IMR-90 (cell line): ENCODE measurements around the gene PACSIN2. TPM values are rescaled to one million over a fixed set of nuclear protein-coding genes. Genes with fewer than 3 reads are reported as not detected.
A peak's percentile ranks its signal among the peaks of the same experiment; 100 is the strongest.

Source experiments
- ATAC-seq: fragments of 200-7000 bp; cut with Tn5 transposase; 2 replicates; pipeline ENCODE4 v1.9.1; 2020; ENCODE audit warnings: low read depth, mild to moderate bottlenecking, moderate library complexity
- BruUV-seq: library from RNA; stranded (reverse); fragments of 400-500 nt; replicated peaks from 2 replicates; lab custom pipeline; 2021; lab: Mats Ljungman, UMichigan
- CTCF ChIA-PET: fragments of 300-600 bp; formaldehyde crosslinking; extraction: SDS; loops from one replicate; lab custom pipeline; 2021; ENCODE audit warnings: antibody characterized with exemption; lab: Yijun Ruan, JAX
- POLR2A ChIA-PET: fragments of 300-600 bp; sonication (Branson Sonifier 250); formaldehyde crosslinking; loops from one replicate; lab custom pipeline; 2022; ENCODE audit warnings: antibody characterized with exemption; ENCODE audit not compliant: unreplicated experiment; lab: Charles Lee
- DNase-seq: peaks from one replicate; pipeline ENCODE4 v3.0.0; 2013
- H2AFZ ChIP-seq: replicated peaks from 2 replicates; pipeline ENCODE3; 2013; ENCODE audit warnings: low read length, mild to moderate bottlenecking; ENCODE audit not compliant: poor library complexity
- H2AK5ac ChIP-seq: 2 replicates; pipeline ENCODE4 v1.6.1; 2013; ENCODE audit warnings: low read depth, low read length, inconsistent platforms
- H2AK9ac ChIP-seq: replicated peaks from 2 replicates; pipeline ENCODE3; 2013; ENCODE audit warnings: mild to moderate bottlenecking, low read depth, low read length, moderate library complexity; ENCODE audit not compliant: poor library complexity
- H2BK120ac ChIP-seq: 2 replicates; pipeline ENCODE4 v1.6.1; 2013; ENCODE audit warnings: low read depth, low read length, inconsistent platforms
- H2BK15ac ChIP-seq: 3 replicates; pipeline ENCODE4 v1.6.1; 2013; ENCODE audit warnings: low read depth, low read length, inconsistent platforms
- H2BK20ac ChIP-seq: 2 replicates; pipeline ENCODE4 v1.6.1; 2013; ENCODE audit warnings: low read depth, mild to moderate bottlenecking, inconsistent platforms, low read length, moderate library complexity
- H2BK5ac ChIP-seq: 2 replicates; pipeline ENCODE4 v1.6.1; 2013; ENCODE audit warnings: mild to moderate bottlenecking, low read depth, low read length, inconsistent platforms; ENCODE audit not compliant: poor library complexity, severe bottlenecking
- H3K14ac ChIP-seq: replicated peaks from 2 replicates; pipeline ENCODE4 v1.6.1; 2013; ENCODE audit warnings: low read depth, low read length, inconsistent platforms
- H3K18ac ChIP-seq: 2 replicates; pipeline ENCODE4 v1.6.1; 2013; ENCODE audit warnings: low read depth, low read length, control low read depth
- H3K23ac ChIP-seq: 2 replicates; pipeline ENCODE4 v1.6.1; 2013; ENCODE audit warnings: low read depth, low read length, inconsistent platforms
- H3K27ac ChIP-seq: 2 replicates; pipeline ENCODE4 v1.5.1; 2013; ENCODE audit warnings: mild to moderate bottlenecking, control low read depth, low read length; ENCODE audit not compliant: insufficient read depth
- H3K27me3 ChIP-seq: 2 replicates; pipeline ENCODE4 v1.6.1; 2013; ENCODE audit warnings: low read length; ENCODE audit not compliant: control insufficient read depth, insufficient read depth
- H3K36me3 ChIP-seq: 2 replicates; pipeline ENCODE4 v1.6.1; 2013; ENCODE audit warnings: low read length, mixed read lengths; ENCODE audit not compliant: control insufficient read depth, insufficient read depth
- H3K4ac ChIP-seq: 2 replicates; pipeline ENCODE4 v1.6.1; 2013; ENCODE audit warnings: low read depth, low read length, inconsistent platforms
- H3K4me1 ChIP-seq: 2 replicates; pipeline ENCODE4 v1.6.1; 2013; ENCODE audit warnings: low read length, mixed read lengths; ENCODE audit not compliant: control insufficient read depth, insufficient read depth
- H3K4me2 ChIP-seq: 2 replicates; pipeline ENCODE4 v1.6.1; 2013; ENCODE audit warnings: low read depth, mild to moderate bottlenecking, control low read depth, low read length, moderate library complexity
- H3K4me3 ChIP-seq: 2 replicates; pipeline ENCODE4 v1.5.1; 2013; ENCODE audit warnings: low read depth, mild to moderate bottlenecking, control low read depth, low read length, moderate library complexity; ENCODE audit not compliant: insufficient read depth
- H3K56ac ChIP-seq: 2 replicates; pipeline ENCODE4 v1.6.1; 2013; ENCODE audit warnings: low read length, inconsistent platforms; ENCODE audit not compliant: insufficient read depth; ENCODE audit errors: extremely low read depth
- H3K79me1 ChIP-seq, 2 experiments: 2 replicates each; pipeline ENCODE4 v1.6.1; 2013; ENCODE audit warnings: low read length in 2 of 2, inconsistent platforms in 1 of 2, low read depth in 1 of 2
- H3K9ac ChIP-seq: 2 replicates; pipeline ENCODE4 v1.6.1; 2013; ENCODE audit warnings: low read depth, low read length, control low read depth
- H3K9me1 ChIP-seq: 2 replicates; pipeline ENCODE4 v1.6.1; 2013; ENCODE audit warnings: low read length, inconsistent platforms; ENCODE audit not compliant: insufficient read depth
- H3K9me3 ChIP-seq: 2 replicates; pipeline ENCODE4 v1.6.1; 2013; ENCODE audit warnings: low read length; ENCODE audit not compliant: control insufficient read depth, insufficient read depth
- H4K20me1 ChIP-seq: 2 replicates; pipeline ENCODE4 v1.6.1; 2013; ENCODE audit warnings: low read length, inconsistent platforms; ENCODE audit not compliant: insufficient read depth
- H4K5ac ChIP-seq: 2 replicates; pipeline ENCODE4 v1.6.1; 2013; ENCODE audit warnings: mild to moderate bottlenecking, low read depth, low read length, control low read depth
- H4K8ac ChIP-seq, 2 experiments: 2 replicates each; pipeline ENCODE4 v1.6.1; 2013; ENCODE audit warnings: low read depth in 2 of 2, low read length in 2 of 2, control low read depth in 1 of 2, inconsistent platforms in 1 of 2
- H4K91ac ChIP-seq: 2 replicates; pipeline ENCODE4 v1.6.1; 2013; ENCODE audit warnings: low read depth, low read length, inconsistent platforms; ENCODE audit not compliant: insufficient read depth
- BHLHE40 ChIP-seq: fragments of 150-350 bp; IDR thresholded peaks from 2 replicates; pipeline ENCODE4 v1.6.1; 2016; ENCODE audit warnings: mild to moderate bottlenecking, low read depth, low read length
- CEBPB ChIP-seq: IDR thresholded peaks from 2 replicates; pipeline ENCODE4 v1.6.1; 2012; ENCODE audit warnings: low read depth, low read length, improper control_type of control experiment
- FOS ChIP-seq: fragments of 150-350 bp; IDR thresholded peaks from 2 replicates; pipeline ENCODE4 v1.6.1; 2016; ENCODE audit warnings: low read depth, low read length
- MAFK ChIP-seq: IDR thresholded peaks from 2 replicates; pipeline ENCODE4 v1.6.1; 2012; ENCODE audit warnings: low read depth, low read length, improper control_type of control experiment
- MAZ ChIP-seq: IDR thresholded peaks from 2 replicates; pipeline ENCODE4 v1.6.1; 2012; ENCODE audit warnings: low read depth, mild to moderate bottlenecking, low read length, improper control_type of control experiment, moderate library complexity, borderline replicate concordance
- MXI1 ChIP-seq: IDR thresholded peaks from 2 replicates; pipeline ENCODE4 v1.6.1; 2012; ENCODE audit warnings: low read depth, mild to moderate bottlenecking, low read length, moderate library complexity, borderline replicate concordance
- NFE2L2 ChIP-seq: fragments of 150-350 bp; IDR thresholded peaks from 2 replicates; pipeline ENCODE4 v1.6.1; 2016; ENCODE audit warnings: low read depth, mild to moderate bottlenecking, low read length
- POLR2A ChIP-seq: IDR thresholded peaks from 2 replicates; pipeline ENCODE4 v1.6.1; 2012; ENCODE audit warnings: mild to moderate bottlenecking, low read depth, low read length
- RAD21 ChIP-seq: IDR thresholded peaks from 2 replicates; pipeline ENCODE4 v1.6.1; 2012; ENCODE audit warnings: low read length, improper control_type of control experiment
- RFX5 ChIP-seq: IDR thresholded peaks from 2 replicates; pipeline ENCODE4 v1.8.0; 2012; ENCODE audit warnings: low read depth, mild to moderate bottlenecking, low read length, moderate library complexity
- SMC3 ChIP-seq: fragments of 150-350 bp; IDR thresholded peaks from 2 replicates; pipeline ENCODE4 v1.6.1; 2016; ENCODE audit warnings: low read depth, mild to moderate bottlenecking, antibody characterized with exemption, low read length, moderate library complexity
- WGBS, 2 experiments: methylation state at CpG; one replicate each; pipeline versions ENCODE4 v1.1.5 to v1.1.7; 2013; ENCODE audit warnings: missing lambda C conversion rate in 2 of 2; ENCODE audit not compliant: insufficient read length in 1 of 2; ENCODE audit errors: extremely low coverage in 2 of 2; 5-methylcytosine and 5-hydroxymethylcytosine counted together
- dilution Hi-C: fragments of 300-500 bp; cut with HindIII; formaldehyde crosslinking; loops from one replicate; pipeline ENCODE4 v1.14.3; 2018; ENCODE audit warnings: low sequenced_read_pairs; ENCODE audit not compliant: unreplicated experiment
- in situ Hi-C: fragments of 300-500 bp; cut with MboI; formaldehyde crosslinking; loops from 3 replicates; pipeline ENCODE4 v1.14.3; 2019; ENCODE audit warnings: low sequenced_read_pairs, inconsistent platforms, mixed read lengths
- intact Hi-C: fragments of 100-400 bp; cut with micrococcal nuclease; formaldehyde crosslinking; loops from 2 replicates; pipeline ENCODE4 v1.10.0; 2022
- polyA plus RNA-seq, 3 experiments: library from polyadenylated mRNA; depleted of rRNA; stranded (reverse); fragments of >200 nt; gene quantifications; 2 replicates each; pipeline ENCODE4 v1.2.3, GENCODE V29; 2012; ENCODE audit warnings: low replicate concordance in 1 of 3
- total RNA-seq: library from RNA; depleted of rRNA; stranded (reverse); fragments of >200 nt; gene quantifications from 2 replicates; pipeline ENCODE4 v1.2.3, GENCODE V29; 2012
- TF ChIP-seq, protein P1 (sequence below): conservative IDR thresholded peaks from 2 replicates; pipeline ENCODE4 v1.5.1; 2012; ENCODE audit warnings: mild to moderate bottlenecking, low read depth, low read length, improper control_type of control experiment
- TF ChIP-seq, protein P2 (sequence below): fragments of 150-350 bp; IDR thresholded peaks from 2 replicates; pipeline ENCODE4 v1.6.1; 2016; ENCODE audit warnings: low read depth, mild to moderate bottlenecking, low read length, moderate library complexity, borderline replicate concordance
- TF ChIP-seq, protein P3 (sequence below): fragments of 150-350 bp; IDR thresholded peaks from 2 replicates; pipeline ENCODE4 v1.6.1; 2017; ENCODE audit warnings: mild to moderate bottlenecking, antibody characterized with exemption, low read length, low read depth

PACSIN2 gene
- total and polyA plus RNA-seq, 2 of the 4 experiments (the other 2 are of a cell fraction), result 85.0 to 118 TPM

DNA sequence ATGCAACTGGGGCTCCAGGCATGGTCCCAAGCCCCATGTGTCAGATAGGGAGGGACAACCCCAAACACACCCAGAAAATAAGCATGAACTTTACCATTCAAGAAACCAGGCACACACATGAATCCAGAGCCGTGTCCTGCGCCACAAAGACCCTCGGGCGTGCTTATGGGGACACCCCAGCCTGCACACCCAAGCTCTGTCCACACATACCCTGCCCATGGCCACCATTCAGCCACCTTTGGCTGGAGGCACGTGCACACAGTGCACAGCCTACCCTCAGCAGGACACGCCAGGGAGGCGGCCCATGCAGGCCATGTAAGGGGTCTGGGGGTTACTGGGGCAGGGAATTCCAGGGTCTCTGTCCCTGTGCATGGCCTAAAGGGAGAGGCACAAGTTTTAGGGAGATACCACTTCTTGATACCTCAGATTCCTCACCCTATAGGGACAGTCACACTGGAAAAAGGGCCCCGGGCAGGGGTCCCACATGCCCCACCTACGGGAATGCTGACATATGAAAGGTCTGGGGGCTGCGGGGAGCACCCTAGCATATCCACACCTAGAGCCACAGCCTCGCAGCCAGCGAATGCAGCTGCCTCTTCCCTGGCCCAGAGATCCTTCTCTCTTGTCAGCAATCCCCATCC lies 20.6 kb downstream of the PACSIN2 start:
- peaks cover 40% of the 10 kb centered on the region for H3K4me1 ChIP-seq
- H2AK5ac ChIP-seq, result peak overlapping the region; percentile 98
- H4K20me1 ChIP-seq, result peaks cover 35% of the 10 kb centered on the region
- dilution Hi-C loops (no loop called here), in situ Hi-C loops (no loop called here), intact Hi-C loops (loop anchor here (2.0 kb wide), 1 partner anchor 20 kb away; the partner anchor contains the start of gene PACSIN2)
- H2AFZ ChIP-seq, result no peak overlapping the region
- no peaks in the 10 kb centered on the region for H3K27me3 ChIP-seq
- H2AK9ac ChIP-seq, result peak overlapping the region; percentile 74
- H3K56ac ChIP-seq, result peak overlapping the region; percentile 93
- DNase-seq (no peak), ATAC-seq (no peak)
- peak overlapping the region; percentile 83 for H3K18ac ChIP-seq
- peak overlapping the region; percentile 90 for H3K9ac ChIP-seq
- H4K8ac ChIP-seq, result peak overlapping the region; percentile 29 to 92; a peak in 3 of 4 replicates
- H2BK20ac ChIP-seq, result peak overlapping the region; percentile 79
- H3K23ac ChIP-seq, result peak overlapping the region; percentile 97
- peak overlapping the region; percentile 96 for H3K14ac ChIP-seq
- no peaks in the 10 kb centered on the region for H3K9me3 ChIP-seq
- CTCF ChIA-PET, result interaction anchor here (0.6 kb wide), 1 partner anchor 73 kb away, joined by 4 read pairs; no protein-coding TSS in a partner anchor
- peak overlapping the region; percentile 95 for H2BK5ac ChIP-seq
- no TSS peak for BruUV-seq
- peak overlapping the region; percentile 98 for H3K27ac ChIP-seq
- TF ChIP-seq MAZ (no peak), MXI1 (no peak), BHLHE40 (no peak), RFX5 (no peak), SMC3 (no peak), FOS (no peak), POLR2A (no peak; the same call in 1 of the 2 replicates), NFE2L2 (no peak), RAD21 (no peak), CEBPB (no peak), MAFK (no peak)
- TF ChIP-seq, protein P1, sequence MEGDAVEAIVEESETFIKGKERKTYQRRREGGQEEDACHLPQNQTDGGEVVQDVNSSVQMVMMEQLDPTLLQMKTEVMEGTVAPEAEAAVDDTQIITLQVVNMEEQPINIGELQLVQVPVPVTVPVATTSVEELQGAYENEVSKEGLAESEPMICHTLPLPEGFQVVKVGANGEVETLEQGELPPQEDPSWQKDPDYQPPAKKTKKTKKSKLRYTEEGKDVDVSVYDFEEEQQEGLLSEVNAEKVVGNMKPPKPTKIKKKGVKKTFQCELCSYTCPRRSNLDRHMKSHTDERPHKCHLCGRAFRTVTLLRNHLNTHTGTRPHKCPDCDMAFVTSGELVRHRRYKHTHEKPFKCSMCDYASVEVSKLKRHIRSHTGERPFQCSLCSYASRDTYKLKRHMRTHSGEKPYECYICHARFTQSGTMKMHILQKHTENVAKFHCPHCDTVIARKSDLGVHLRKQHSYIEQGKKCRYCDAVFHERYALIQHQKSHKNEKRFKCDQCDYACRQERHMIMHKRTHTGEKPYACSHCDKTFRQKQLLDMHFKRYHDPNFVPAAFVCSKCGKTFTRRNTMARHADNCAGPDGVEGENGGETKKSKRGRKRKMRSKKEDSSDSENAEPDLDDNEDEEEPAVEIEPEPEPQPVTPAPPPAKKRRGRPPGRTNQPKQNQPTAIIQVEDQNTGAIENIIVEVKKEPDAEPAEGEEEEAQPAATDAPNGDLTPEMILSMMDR, result no peak
- TF ChIP-seq, protein P2, sequence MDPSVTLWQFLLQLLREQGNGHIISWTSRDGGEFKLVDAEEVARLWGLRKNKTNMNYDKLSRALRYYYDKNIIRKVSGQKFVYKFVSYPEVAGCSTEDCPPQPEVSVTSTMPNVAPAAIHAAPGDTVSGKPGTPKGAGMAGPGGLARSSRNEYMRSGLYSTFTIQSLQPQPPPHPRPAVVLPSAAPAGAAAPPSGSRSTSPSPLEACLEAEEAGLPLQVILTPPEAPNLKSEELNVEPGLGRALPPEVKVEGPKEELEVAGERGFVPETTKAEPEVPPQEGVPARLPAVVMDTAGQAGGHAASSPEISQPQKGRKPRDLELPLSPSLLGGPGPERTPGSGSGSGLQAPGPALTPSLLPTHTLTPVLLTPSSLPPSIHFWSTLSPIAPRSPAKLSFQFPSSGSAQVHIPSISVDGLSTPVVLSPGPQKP, result no peak
- TF ChIP-seq, protein P3, sequence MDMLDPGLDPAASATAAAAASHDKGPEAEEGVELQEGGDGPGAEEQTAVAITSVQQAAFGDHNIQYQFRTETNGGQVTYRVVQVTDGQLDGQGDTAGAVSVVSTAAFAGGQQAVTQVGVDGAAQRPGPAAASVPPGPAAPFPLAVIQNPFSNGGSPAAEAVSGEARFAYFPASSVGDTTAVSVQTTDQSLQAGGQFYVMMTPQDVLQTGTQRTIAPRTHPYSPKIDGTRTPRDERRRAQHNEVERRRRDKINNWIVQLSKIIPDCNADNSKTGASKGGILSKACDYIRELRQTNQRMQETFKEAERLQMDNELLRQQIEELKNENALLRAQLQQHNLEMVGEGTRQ, result no peak
- peaks cover 38% of the 10 kb centered on the region for H3K9me1 ChIP-seq
- peak overlapping the region; percentile 73 for H4K5ac ChIP-seq
- peak overlapping the region; percentile 82 for H2BK120ac ChIP-seq
- peak overlapping the region; percentile 89 for H4K91ac ChIP-seq
- H2BK15ac ChIP-seq, result peak overlapping the region; percentile 57; the same call in 2 of the 3 replicates
- peaks cover 13 to 80% of the 10 kb centered on the region in 2 experiments for H3K79me1 ChIP-seq
- peak overlapping the region; percentile 96 for H3K4ac ChIP-seq
- POLR2A ChIA-PET, result interaction anchor here (0.6 to 1.0 kb wide), 4 partner anchors 13 to 379 kb away, joined by 3 to 5 read pairs (median 3); no protein-coding TSS in a partner anchor
- H3K36me3 ChIP-seq, result no peaks in the 10 kb centered on the region
- H3K4me3 ChIP-seq, result peak overlapping the region; percentile 29; the same call in 1 of the 2 replicates
- peak overlapping the region; percentile 78 for H3K4me2 ChIP-seq
- 60% methylated on average over 2 of the region's 12 CpGs; no CpG with 5 or more reads in 1 of the 2 experiments for WGBS, 2 experiments
